Stomach smooth muscle (tissue), 2 donors: ENCODE results near the gene ZFY.

Experiments used
- H3K27ac ChIP-seq: one replicate; pipeline ENCODE4 v1.7.0; 2013; ENCODE audit warnings: mild to moderate bottlenecking, low read length, inconsistent platforms
- H3K27me3 ChIP-seq, 2 donors: one replicate each; pipeline ENCODE4 v1.7.0; 2013; ENCODE audit warnings: low read length in 2 of 2; ENCODE audit not compliant: insufficient read depth in 2 of 2, control insufficient read depth in 1 of 2
- H3K36me3 ChIP-seq, 2 donors: one replicate each; pipeline ENCODE4 v1.7.0; 2013; ENCODE audit warnings: low read length in 2 of 2; ENCODE audit not compliant: control insufficient read depth in 2 of 2, insufficient read depth in 2 of 2
- H3K4me1 ChIP-seq: one replicate; pipeline ENCODE4 v1.7.0; 2013; ENCODE audit warnings: low read length; ENCODE audit not compliant: control insufficient read depth, insufficient read depth
- H3K4me3 ChIP-seq, 2 donors: one replicate each; pipeline ENCODE4 v1.7.0; 2013; ENCODE audit warnings: low read length in 2 of 2
- H3K9ac ChIP-seq, 2 donors: one replicate each; pipeline ENCODE4 v1.7.0; 2013; ENCODE audit warnings: low read length in 2 of 2, mild to moderate bottlenecking in 1 of 2
- H3K9me3 ChIP-seq, 2 donors: one replicate each; pipeline ENCODE4 v1.7.0; 2013; ENCODE audit warnings: low read length in 2 of 2; ENCODE audit not compliant: control insufficient read depth in 2 of 2
- donor health status: healthy.
- donor health status: Pancreatic carcinoma.

Gene ZFY

DNA sequence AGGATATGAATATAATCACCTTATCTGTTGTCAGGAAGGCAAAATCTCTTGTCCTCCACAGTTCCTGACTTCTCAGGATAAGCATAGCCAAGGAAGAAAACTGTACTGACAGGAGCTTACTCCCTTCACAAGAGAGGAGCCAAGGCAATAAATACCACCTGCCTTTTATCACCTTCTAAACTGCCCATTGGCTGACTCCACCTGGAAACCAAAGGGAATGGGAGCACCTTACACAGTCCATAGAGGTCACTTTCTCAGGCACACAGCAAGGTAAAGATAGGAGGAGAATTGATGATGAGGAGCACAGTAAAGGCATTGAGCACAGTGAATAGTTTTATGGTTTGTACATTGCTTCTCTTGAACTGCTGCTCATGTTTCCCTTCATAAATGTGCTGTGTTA is 72.8 kb downstream of the ZFY start:
- no peak overlapping the region for H3K9ac ChIP-seq
- no peaks in the 10 kb centered on the region for H3K4me1 ChIP-seq
- no peaks in the 10 kb centered on the region for H3K27me3 ChIP-seq
- H3K27ac ChIP-seq, result no peak overlapping the region
- H3K4me3 ChIP-seq, result no peak overlapping the region
- no peaks in the 10 kb centered on the region for H3K36me3 ChIP-seq
- H3K9me3 ChIP-seq, result no peaks in the 10 kb centered on the region

DNA sequence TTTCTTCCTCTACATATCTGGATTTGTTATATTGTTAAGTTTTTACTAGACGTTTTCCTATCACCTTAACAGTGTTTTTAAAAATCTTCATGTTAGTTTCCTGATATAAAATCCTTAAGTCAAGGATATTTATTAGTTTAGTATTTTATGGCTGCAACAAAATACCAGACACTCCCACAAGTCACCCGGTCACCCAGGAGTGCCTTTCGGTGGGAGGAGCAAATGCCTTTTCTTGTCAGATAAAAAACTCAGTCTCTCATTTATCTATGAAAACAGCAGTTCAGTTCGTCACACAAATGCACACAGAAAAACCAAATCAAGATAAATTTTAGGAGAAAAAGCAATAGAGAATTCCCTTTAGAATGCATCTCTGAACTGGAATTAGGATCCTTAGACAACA is 77.0 kb downstream of the ZFY start:
- Histone ChIP-seq H3K36me3 (no peaks in the 10 kb centered on the region), H3K4me1 (no peaks in the 10 kb centered on the region), H3K27me3 (no peaks in the 10 kb centered on the region), H3K4me3 (no peak overlapping the region), H3K27ac (no peak overlapping the region), H3K9ac (no peak overlapping the region), H3K9me3 (no peaks in the 10 kb centered on the region)

DNA sequence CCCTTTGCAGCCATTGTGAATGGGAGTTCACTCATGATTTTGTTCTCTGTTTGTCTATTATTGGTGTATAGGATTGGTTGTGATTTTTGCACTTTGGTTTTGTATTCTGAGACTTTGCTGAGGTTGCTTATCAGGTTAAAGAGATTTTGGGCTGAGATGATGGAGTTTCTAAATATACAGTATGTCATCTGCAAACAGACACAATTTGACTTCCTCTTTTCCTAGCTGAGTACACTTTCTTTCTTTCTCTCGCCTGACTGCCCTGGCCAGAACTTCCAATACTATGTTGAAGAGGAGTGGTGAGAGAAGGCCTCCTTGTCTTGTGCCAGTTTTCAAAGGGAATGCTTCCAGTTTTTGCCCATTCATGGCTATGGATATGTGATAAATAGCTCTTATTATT is 81.4 kb downstream of the ZFY start:
- no peaks in the 10 kb centered on the region for H3K4me1 ChIP-seq
- H3K27ac ChIP-seq, result no peak overlapping the region
- no peak overlapping the region for H3K9ac ChIP-seq
- H3K27me3 ChIP-seq, result no peaks in the 10 kb centered on the region
- H3K36me3 ChIP-seq, result no peaks in the 10 kb centered on the region
- H3K4me3 ChIP-seq, result no peak overlapping the region
- H3K9me3 ChIP-seq, result no peaks in the 10 kb centered on the region

DNA sequence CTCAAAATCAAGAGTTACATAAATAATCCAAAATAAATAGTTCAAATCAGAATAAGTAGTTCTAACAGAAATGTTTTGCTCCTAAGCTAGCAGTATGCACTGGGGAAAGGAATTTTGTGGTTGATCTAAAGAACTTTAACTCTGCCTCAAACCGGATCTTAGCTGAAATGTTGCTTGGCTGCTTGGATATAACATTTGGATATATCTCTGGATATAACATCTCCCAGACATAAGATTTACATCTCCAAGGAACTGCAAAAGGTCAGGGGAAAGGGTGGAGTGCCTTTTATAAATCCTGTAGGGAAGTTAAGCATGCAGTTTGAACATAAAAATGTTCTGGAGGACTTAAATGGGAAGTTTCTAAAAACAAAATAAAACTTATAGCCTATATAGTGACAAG is 83.4 kb downstream of the ZFY start:
- no peaks in the 10 kb centered on the region for H3K36me3 ChIP-seq
- no peaks in the 10 kb centered on the region for H3K27me3 ChIP-seq
- H3K4me3 ChIP-seq, result no peak overlapping the region
- no peaks in the 10 kb centered on the region for H3K9me3 ChIP-seq
- H3K4me1 ChIP-seq, result no peaks in the 10 kb centered on the region
- no peak overlapping the region for H3K9ac ChIP-seq
- H3K27ac ChIP-seq, result no peak overlapping the region

DNA sequence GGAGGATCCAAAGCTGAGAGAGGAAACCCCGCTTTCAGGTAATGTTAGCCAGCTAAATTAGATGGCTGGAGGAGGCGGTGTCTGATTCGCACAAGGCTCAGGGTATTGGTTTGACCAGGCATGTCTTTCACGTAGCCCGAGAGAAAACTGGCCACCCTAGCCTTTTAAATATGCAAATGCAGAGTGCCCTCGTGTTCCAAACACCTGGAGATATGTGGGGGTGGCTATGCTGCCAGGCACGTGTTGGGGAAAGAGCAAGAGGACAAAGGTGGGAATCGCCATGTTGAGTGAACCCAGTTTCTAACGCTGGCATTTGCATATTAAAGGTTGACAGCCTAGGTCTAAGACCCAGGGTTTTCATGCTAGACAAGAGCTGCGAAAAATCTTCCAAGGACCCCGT is 84.4 kb downstream of the ZFY start:
- no peak overlapping the region for H3K27ac ChIP-seq
- H3K36me3 ChIP-seq, result no peaks in the 10 kb centered on the region
- no peaks in the 10 kb centered on the region for H3K27me3 ChIP-seq
- H3K4me1 ChIP-seq, result no peaks in the 10 kb centered on the region
- no peak overlapping the region for H3K9ac ChIP-seq
- no peaks in the 10 kb centered on the region for H3K9me3 ChIP-seq
- no peak overlapping the region for H3K4me3 ChIP-seq

DNA sequence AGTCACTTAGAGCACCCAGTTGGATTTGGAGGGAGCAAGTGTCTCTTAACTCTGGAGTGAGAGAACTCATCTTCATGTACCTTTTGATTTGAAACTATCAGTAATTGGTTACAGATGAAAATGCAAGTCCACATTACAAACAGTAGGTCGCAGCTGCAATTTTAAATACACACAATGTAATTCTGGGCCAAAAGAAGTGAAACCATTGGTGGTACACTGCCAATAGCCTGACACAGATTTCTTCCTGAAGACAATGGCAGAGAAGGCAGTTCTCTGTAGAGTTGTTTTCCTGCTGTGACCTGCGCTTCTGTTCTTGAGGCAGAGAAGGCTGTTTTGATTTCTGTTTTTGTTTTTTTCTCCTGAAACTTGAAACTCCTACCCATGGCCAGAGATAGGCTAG is 86.0 kb downstream of the ZFY start:
- Histone ChIP-seq H3K9ac (no peak overlapping the region), H3K27ac (no peak overlapping the region), H3K4me1 (no peaks in the 10 kb centered on the region), H3K36me3 (no peaks in the 10 kb centered on the region), H3K9me3 (no peaks in the 10 kb centered on the region), H3K4me3 (no peak overlapping the region), H3K27me3 (no peaks in the 10 kb centered on the region)

DNA sequence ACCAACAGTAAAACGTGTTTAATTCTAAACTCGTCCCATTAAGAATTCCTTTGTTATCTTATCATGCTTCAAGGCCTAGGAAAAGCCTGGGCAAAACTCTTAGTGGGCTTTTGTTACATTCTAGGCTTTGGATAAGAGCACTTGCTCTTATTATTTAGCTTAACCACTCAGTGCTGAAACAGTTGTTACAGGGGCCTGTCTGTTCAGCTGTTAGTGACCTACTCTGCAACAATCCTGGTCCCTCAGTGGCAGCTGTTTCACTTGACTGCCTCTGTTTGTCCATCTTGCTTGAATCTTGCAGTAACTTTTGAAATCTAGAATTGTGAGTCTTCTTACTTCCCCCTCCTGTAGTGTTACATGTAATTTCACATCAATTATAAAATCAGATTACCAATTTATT is 88.4 kb downstream of the ZFY start:
- H3K4me3 ChIP-seq, result no peak overlapping the region
- H3K27ac ChIP-seq, result no peak overlapping the region
- H3K4me1 ChIP-seq, result no peaks in the 10 kb centered on the region
- H3K36me3 ChIP-seq, result no peaks in the 10 kb centered on the region
- no peaks in the 10 kb centered on the region for H3K9me3 ChIP-seq
- H3K9ac ChIP-seq, result no peak overlapping the region
- no peaks in the 10 kb centered on the region for H3K27me3 ChIP-seq

DNA sequence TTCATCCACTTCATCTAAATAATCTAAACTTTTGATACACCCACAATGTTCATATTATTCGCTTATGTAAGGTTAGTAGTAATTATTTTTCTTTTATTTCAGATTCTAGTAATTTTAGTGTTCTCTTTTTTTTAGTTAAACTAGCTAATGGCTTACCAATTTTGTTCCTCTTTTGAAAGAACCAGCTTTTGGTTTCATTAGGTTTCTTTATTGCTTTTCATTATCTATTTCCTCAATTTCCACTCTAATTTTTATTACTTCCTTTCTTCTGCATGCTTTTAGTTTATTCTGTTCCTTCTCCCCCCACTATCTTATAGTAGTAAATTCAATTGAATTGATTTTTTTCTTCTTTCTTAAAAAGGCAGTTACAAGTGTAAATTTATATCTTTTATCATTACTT is 90.2 kb downstream of the ZFY start:
- Histone ChIP-seq H3K36me3 (no peaks in the 10 kb centered on the region), H3K4me1 (no peaks in the 10 kb centered on the region), H3K4me3 (no peak overlapping the region), H3K9ac (no peak overlapping the region), H3K27me3 (no peaks in the 10 kb centered on the region), H3K9me3 (no peaks in the 10 kb centered on the region), H3K27ac (no peak overlapping the region)
